GDM1 (cell line): ENCODE measurements around the gene CDKN2A.
"Not testable (repeated sequence)": the region's sequence is repeated elsewhere in the genome, so short reads cannot be mapped to it uniquely, and the experiment has no call there.

Experiments
- DNase-seq: peaks from one replicate; lab custom pipeline; 2025; lab: John Stamatoyannopoulos, UW

The CDKN2A gene

DNA sequence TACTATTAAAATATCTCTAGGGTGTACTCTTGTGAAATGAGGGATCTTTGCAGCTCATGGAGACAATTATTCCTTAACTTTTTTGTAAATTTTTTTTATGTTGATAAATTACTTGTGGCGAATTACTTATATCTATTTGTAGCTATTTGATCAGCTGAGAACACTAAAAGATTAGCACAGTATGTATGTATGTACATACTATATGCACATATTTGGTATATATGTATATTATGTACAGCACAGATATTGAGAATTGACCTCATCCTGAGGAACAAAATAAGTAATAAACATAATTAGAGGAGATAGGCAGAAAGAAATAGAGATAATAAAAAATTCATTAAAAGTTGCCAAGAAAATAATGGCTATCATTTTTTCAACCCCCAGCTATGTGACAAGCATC is 11.8 kb downstream of the CDKN2A start:
- no peak for DNase-seq

DNA sequence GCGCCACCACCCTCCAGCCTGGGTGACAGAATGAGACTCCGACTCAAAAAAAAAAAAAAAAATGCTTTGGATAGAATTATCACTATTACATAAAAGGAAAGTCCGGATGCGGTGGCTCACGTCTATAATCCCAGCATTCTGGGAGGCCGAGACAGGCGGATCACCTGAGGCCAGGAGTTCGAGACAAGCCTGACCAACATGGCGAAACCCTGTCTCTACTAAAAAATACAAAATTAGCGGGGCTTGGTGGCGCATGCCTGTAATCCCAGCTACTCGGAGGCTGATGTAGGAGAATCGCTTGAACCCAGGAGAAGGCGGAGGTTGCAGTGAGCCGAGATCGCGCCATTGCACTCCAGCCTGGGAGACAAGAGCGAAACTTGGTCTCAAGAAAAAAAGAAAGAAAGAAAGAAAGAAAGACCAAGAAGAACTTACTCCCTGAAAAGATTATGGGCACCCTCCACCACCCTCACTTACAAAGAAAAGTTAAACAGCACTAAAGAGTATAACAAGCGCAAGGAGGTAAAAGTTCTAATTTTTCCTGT is 17.8 kb downstream of the CDKN2A start:
- no peak for DNase-seq

DNA sequence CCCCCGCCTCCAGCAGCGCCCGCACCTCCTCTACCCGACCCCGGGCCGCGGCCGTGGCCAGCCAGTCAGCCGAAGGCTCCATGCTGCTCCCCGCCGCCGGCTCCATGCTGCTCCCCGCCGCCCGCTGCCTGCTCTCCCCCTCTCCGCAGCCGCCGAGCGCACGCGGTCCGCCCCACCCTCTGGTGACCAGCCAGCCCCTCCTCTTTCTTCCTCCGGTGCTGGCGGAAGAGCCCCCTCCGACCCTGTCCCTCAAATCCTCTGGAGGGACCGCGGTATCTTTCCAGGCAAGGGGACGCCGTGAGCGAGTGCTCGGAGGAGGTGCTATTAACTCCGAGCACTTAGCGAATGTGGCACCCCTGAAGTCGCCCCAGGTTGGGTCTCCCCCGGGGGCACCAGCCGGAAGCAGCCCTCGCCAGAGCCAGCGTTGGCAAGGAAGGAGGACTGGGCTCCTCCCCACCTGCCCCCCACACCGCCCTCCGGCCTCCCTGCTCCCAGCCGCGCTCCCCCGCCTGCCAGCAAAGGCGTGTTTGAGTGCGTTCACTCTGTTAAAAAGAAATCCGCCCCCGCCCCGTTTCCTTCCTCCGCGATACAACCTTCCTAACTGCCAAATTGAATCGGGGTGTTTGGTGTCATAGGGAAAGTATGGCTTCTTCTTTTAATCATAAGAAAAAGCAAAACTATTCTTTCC is 19.3 kb downstream of the CDKN2A start:
- no peak for DNase-seq

DNA sequence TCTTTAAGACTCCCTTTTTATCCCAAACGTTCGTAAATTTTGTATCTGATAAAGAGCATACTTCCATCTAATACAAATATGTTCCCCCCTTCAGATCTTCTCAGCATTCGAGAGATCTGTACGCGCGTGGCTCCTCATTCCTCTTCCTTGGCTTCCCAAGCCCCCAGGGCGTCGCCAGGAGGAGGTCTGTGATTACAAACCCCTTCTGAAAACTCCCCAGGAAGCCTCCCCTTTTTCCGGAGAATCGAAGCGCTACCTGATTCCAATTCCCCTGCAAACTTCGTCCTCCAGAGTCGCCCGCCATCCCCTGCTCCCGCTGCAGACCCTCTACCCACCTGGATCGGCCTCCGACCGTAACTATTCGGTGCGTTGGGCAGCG is 19.9 kb downstream of the CDKN2A start:
- no peak for DNase-seq

DNA sequence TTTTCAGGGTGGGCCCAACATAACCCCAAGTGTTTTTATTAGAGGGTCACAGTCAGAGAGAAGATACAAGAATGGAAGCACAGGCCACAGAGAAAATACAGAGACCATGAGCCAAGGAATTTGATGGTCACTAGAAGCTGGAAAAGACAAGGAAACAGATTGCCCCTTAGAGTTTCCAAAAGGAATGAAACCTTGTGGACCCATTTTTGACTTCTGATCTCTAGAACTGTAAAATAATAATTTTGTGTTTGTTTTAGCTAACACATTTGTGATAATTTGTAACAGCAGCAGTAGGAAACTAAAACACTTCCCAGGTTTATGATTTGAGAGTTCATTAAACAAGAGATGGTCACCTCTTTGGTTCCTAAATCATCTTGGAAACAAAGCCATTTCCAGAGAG is 21.8 kb downstream of the CDKN2A start:
- no peak for DNase-seq

DNA sequence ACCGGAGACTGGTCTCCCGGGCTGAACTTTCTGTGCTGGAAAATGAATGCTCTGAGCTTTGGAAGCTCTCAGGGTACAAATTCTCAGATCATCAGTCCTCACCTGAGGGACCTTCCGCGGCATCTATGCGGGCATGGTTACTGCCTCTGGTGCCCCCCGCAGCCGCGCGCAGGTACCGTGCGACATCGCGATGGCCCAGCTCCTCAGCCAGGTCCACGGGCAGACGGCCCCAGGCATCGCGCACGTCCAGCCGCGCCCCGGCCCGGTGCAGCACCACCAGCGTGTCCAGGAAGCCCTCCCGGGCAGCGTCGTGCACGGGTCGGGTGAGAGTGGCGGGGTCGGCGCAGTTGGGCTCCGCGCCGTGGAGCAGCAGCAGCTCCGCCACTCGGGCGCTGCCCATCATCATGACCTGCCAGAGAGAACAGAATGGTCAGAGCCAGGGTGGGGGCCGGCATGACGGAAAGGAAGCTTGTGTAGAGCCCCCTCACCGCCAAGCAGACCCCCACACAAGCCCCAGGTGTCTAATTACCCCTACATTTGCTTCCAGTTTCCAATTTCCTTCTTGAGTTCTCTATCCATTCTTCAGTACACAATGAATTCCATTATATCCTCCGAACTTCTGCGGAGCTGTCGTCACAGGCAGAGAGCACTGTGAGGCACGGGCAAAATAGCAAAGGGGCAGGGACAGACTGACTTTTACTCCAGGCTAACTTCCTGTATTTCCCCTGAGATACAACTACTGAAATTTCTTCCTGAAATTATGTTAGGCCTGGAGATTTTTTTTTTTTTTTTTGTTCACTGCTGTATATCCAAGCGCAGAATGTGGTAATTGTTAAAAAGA is 23.2 kb downstream of the CDKN2A start:
- DNase-seq, result no peak

DNA sequence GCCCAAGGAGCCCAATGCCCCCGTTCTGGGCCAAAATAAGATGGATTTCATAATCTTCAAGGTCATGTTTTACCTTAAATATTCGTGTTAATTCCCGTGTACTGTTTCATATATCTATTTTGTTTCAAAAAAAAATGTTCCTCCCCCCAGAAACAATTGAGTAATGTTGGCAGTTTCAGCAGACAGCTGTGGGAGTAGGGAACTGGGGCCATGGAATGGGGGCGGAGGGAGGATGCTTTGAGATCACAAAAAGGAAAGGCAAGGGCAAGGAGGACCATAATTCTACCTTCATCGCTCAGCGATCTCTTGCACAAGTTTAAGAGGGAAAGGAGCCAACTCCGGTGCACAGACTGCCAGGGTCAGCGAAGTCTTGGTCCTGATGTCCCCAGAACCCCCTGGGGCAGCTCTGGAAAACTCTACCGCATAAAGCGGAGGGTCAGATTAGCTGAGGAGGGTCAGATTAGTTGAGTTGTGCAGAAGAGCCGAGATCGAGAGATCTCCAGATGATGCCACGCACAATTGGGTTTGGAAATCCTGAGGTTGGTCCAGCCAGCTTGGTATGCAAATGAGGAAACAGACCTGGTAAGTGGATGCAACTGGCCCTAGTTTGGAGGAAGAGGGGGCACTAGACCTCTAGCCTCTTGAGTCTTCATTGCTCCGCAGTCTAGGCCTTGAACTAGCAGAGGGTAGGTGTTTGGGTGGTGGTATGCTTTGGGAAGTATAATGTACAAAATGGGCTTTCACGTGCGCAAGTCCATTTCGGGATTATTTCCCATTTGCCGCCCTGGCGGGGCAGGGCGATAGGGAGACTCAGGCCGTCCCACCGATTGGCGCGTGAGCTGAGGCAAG is 24.0 kb downstream of the CDKN2A start:
- no peak for DNase-seq

DNA sequence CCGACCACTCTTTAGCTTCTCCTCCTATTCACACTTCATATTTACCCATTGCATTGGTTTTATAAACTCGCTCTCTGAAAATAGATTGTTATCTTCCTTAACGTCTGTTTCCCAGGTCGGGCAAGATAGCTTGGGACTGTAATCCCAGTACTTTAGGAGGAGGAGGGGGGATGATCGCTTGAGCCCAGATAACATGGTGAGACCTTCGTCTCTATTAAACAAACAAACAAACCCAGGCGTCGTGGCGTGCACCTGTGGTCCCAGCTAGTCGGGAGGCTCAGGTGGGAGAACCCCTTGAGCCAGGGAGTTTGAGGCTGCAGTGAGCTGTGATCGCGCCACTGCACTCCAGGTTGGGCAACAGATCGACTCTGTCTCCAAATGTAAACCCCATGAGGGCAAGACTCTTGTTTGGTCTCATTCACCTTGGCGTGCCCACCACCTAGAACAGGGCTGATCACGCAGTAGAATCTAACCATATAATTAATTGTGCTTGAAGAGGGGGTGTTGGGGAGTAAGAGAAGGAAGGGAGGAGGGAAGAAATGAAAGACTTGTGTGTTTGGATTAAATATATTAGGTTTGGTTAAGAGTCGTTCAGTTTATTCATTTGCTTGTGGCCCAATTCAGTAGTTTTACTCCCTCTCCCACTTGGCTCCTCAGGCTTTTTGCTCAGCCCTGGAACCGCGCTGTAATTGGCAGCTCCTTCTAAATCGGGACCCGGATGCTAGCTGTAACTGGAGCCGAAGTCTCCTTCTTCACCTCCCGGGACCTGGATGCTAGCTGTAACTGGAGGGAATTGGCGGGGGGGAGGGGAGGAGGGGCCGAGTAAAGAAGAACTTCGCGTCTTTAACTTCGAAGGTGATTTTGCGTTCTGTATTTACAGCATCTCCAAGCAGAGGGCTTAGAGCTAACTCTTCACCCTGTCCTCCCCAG is 24.9 kb downstream of the CDKN2A start:
- DNase-seq, result no peak

DNA sequence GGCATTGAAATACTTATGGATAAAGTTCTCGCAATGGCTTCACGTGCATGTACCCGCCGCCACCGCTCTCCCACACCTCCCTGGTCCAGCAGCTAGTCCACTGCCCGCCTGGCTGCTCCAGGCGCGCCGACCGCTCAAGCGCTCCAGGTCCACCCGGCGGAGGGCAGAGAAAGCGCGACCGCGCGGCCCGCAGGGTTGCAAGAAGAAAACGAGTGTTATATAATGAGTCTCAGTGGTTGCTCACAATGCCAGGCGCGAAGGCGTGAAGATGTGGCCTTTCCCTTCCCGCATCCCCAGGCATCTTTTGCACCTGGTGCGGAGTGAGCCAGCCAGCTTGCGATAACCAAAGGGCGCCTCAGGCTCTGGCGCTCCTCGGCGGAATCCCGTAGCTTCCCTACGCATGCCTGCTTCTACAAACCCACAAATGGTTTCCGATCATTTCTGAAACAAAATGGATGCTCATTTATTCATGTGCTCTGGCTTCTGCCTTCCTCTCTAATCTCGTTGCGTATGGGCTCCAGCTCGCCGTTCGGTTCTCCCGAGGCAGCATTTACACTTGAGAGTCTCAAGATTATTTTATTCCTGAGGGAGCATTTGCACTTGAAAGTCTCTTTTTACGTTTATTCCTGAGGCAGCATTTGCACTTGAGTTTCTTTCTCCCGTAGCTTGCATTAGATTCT is 25.7 kb downstream of the CDKN2A start:
- DNase-seq, result no peak

DNA sequence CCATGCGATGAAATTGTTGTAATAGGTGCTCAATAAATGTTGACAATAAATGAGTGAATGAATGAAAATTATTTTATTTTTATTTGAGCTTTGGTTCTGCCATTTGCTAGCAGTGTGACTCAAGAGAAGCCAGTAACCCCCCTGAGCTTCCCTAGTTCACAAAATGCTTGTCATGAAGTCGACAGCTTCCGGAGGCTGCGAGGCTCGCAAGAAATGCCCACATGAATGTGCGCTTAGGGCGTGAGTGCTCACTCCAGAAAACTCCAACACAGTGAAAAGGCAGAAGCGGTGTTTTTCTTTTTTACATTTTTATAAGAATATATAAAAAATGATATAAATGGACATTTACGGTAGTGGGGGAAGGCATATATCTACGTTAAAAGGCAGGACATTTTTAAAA is 26.5 kb downstream of the CDKN2A start:
- no peak for DNase-seq

DNA sequence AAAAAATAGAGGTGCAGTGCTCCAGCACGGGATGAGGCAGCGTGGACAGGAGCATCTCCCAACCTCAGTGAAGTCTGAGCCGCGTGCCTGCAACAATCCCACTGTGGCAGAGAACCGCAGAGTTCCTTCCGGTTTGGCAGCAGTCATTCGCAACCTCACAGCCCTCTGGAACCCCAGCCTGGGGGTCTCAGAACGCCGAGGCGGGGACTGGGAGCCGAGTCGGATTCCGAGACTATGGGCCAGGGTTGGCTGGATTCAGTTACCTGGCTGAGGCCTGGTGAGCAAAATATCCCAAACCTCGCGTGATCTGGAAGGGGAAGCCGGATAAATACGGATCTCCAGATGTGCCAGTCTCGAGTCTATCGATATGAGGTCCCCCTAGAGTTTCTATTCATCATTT is 27.0 kb downstream of the CDKN2A start:
- no peak for DNase-seq

DNA sequence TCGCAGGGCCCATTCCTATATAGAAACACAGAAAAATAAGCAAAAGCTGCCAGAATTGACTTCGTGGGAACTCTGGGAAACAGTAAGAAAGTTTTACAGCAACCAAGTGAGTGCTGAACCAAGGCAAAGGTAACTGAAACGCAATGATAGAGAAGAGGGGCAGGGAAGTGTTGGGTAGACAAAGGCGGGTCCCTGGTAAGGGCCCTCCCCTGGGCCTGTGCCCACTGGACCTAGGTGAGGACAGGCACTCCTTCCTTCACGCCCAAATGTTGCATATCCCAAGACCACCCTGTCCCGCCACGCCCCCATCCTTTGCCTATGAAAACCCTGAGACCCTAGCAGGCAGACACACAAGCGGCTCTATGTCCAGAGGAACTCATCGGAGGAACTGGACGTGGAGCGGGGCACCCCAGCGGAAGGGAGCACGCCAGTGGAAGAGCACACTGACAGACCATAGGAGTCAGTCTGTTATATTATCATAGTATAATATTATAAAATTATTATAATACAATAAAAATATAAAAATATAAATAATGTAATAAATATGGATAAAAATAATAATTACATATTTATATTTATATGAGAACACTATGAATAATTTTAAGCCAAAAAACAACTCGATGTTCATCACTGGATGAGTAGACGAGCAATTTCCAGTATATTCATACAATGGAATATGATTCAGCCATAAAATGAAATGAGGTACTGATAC is 27.9 kb downstream of the CDKN2A start:
- DNase-seq, result no peak

DNA sequence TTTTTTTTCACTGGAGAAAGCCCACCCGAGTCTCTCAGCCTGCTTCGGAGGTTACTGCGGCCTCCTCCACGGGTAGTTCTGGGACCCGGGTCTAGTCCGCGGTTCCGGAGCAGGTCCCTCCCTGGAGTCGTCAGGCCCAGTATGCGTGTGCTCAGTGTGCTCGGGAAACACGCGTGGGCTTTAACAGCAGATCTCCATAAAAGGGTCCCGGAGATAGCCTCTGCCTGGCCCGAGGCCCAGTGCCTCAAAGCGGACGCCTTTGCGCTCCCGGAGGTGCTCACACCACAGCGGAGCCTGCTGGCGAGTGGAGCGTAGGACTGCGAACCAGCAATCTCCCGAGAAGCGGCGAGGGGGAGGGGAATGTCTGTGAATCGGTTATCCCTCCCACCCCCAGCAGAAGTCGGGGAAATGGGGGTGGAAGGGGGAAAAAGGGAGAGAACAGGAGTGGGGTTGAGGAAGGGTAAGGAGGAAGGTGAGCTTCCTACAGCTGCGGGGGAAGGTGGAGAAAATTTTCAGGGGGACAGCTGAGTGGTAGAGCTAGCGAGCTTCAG is 28.7 kb downstream of the CDKN2A start:
- no peak for DNase-seq

DNA sequence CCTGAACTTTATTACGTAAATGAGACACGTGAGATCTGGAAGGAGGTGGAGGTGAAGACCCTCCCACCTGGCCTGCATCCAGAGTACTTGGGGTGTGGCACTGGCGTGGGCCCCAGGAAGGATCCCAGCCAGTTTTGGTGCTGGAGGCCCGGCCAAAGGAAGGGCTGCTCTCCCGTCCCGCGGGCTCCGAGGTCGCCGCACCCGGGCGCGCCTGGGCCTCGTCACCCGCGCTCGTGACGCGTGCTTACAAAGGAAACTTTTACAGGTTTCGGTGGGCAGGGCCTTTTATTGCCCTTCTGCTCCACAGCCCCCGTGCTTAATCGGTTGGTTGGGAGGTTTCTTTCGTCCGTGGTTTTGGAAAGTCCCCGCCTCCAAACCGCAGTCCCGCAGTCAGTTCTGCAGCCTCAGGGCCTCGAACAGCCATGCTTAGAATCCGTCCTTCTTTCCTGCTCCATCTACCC is 29.2 kb downstream of the CDKN2A start:
- no peak for DNase-seq

DNA sequence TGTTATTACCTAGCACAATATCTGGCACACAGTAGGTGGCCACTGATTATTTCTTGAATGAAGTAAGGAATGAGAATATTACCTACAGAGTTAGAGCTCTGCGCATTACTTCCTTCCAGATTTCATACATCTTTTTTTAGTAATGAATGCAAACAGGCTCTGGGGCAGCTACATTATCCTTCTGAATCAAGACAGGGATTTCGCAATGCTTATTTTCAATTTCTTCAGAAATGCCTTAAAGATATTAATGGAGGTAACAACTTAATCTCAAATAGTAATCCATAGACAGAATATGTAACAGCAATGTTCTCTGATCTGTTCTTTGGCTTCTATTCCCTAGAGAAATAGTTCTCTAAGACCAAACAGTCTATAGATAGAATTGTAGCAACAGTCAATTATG is 32.6 kb downstream of the CDKN2A start:
- DNase-seq, result no peak

DNA sequence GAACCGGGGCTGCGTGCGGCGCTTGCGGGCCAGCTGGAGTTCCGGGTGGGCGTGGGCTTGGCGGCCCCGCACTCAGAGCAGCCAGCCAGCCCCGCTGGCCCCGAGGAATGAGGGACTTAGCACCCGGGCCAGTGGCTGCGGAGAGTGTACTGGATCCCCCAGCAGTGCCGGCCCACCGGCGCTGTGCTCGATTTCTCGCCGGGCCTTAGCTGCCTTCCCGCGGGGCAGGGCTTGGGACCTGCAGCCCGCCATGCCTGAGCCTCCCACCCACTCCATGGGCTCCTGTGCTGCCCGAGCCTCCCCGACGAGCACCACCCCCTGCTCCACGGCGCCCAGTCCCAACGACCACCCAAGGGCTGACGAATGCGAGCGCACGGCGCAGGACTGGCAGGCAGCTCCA is 34.9 kb downstream of the CDKN2A start:
- DNase-seq, result not testable (repeated sequence)

DNA sequence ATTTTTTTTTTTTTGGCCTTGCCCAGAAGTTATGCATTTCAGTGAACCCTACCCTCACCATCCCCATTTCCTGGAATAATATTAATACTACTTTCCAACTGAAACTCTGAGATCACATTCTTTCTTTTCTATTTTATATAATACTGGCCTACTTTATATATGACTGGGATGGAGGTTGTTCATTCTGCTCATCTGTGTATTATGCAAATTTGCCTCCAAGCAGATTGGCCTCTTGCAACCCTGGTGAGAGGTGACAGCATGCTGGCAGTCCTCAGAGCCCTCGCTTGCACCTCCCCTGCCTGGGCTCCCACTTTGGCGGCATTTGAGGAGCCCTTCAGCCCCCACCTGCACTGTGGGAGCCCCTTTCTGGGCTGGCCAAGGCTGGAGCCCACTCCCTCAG is 35.4 kb downstream of the CDKN2A start:
- no peak for DNase-seq

DNA sequence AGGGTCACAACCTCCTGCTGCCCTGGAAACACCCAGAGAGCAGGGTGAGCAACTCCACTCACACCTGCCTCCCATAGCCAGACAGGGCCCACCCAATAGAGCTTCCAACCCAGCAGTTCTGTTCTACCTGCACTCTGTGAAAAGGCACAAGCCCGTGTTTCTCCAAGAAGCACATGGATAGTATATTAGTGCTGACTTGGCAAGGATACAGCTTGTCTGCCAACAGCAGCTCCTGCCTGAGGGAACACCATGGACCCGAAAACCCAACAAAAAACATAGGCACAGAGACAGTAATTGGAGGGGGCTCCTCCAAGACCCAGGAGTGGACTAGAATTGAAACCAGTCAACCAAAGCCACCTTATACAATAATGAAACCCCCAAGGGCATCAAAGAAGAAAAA is 48.6 kb downstream of the CDKN2A start:
- DNase-seq, result no peak

DNA sequence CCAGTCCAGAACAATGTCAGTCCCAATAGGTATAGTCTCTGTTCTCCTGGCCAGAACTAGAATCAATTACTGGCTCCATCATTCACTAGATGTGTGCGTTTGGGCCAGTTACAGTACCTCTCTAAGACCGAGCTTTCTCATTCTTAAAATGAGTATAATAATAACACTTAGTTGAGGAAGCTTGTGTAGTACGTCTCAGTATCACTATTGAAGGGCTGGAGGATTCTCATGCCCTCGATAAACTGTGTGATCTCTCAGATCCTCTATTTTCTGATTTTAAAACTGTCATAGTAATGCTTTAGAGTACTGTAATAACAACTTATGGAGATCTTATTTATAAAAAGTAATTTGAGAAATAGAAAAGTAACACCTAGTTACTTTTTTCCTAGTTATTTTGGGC is 50.7 kb downstream of the CDKN2A start:
- DNase-seq, result no peak
